Thoracic aorta (tissue), 2 donors: ENCODE measurements around the gene KRT13. TPM values are rescaled to one million over a fixed set of nuclear protein-coding genes. Genes with fewer than 3 reads are reported as not detected.
A peak's percentile ranks its signal among the peaks of the same experiment; 100 is the strongest.

Source experiments
- ATAC-seq: fragments of 150-250 bp; one replicate; pipeline ENCODE4 v1.8.0; 2017; ENCODE audit warnings: low read depth; ENCODE audit not compliant: insufficient number of reproducible peaks, low FRiP score
- DNase-seq: peaks from one replicate; pipeline ENCODE4 v3.0.0-alpha.2; 2020; ENCODE audit warnings: low spot score
- H3K27ac ChIP-seq, 2 donors: fragments of 200-600 bp; sonication (generic); 1 replicate in 1 of 2; 2 replicates in 1 of 2; pipeline ENCODE4 v1.5.1; 2016; ENCODE audit warnings: mild to moderate bottlenecking in 2 of 2, moderate library complexity in 2 of 2
- H3K27me3 ChIP-seq: fragments of 200-600 bp; sonication (generic); replicated peaks from 2 replicates; pipeline ENCODE4 v1.6.0; 2016; ENCODE audit warnings: mild to moderate bottlenecking; ENCODE audit not compliant: insufficient read depth
- H3K36me3 ChIP-seq: fragments of 200-600 bp; sonication (generic); one replicate; pipeline ENCODE4 v1.5.1; 2016
- H3K4me1 ChIP-seq, 2 donors: fragments of 200-600 bp; sonication (generic); 1 replicate in 1 of 2; 2 replicates in 1 of 2; pipeline versions ENCODE4 v1.5.1 to v1.6.0; 2016; ENCODE audit warnings: low read depth in 2 of 2, mild to moderate bottlenecking in 1 of 2; ENCODE audit not compliant: control insufficient read depth in 1 of 2
- H3K4me3 ChIP-seq: fragments of 200-600 bp; sonication (generic); 2 replicates; pipeline ENCODE4 v1.5.1; 2016; ENCODE audit warnings: mild to moderate bottlenecking
- H3K9me3 ChIP-seq: fragments of 200-600 bp; sonication (generic); 2 replicates; pipeline ENCODE4 v1.5.1; 2016
- CTCF ChIP-seq: fragments of 200-600 bp; sonication (generic); IDR thresholded peaks from one replicate; pipeline ENCODE4 v1.5.1; 2019; ENCODE audit warnings: antibody characterized with exemption
- total RNA-seq, 2 donors: library from RNA; depleted of rRNA; stranded (reverse); fragments of >200 nt; gene quantifications; one replicate each; pipeline versions ENCODE4 v1.1.0 to v1.2.3, GENCODE V29; 2016

KRT13 gene
- total RNA-seq, 2 donors from 2014 or later: 1.4 TPM; not detected in 1

GRCh38 chr17:41496803-41497484, 8.5 kb downstream of the KRT13 start:
- ATAC-seq: no peak
- Histone ChIP-seq H3K27ac (no peak overlapping the region), H3K9me3 (no peaks in the 10 kb centered on the region), H3K36me3 (no peaks in the 10 kb centered on the region), H3K27me3 (no peaks in the 10 kb centered on the region), H3K4me1 (peaks cover 5 to 9% of the 10 kb centered on the region in 2 donors), H3K4me3 (no peak overlapping the region)
- DNase-seq: no peak
- peak; percentile 29 for TF ChIP-seq CTCF

GRCh38 chr17:41494524-41494923, 10.9 kb downstream of the KRT13 start:
- H3K27me3 ChIP-seq: no peaks in the 10 kb centered on the region
- no peak overlapping the region for H3K4me3 ChIP-seq
- H3K9me3 ChIP-seq: no peaks in the 10 kb centered on the region
- DNase-seq (no peak), ATAC-seq (no peak)
- TF ChIP-seq CTCF: no peak
- H3K27ac ChIP-seq: no peak overlapping the region
- H3K36me3 ChIP-seq: no peaks in the 10 kb centered on the region
- H3K4me1 ChIP-seq: peaks cover 5 to 9% of the 10 kb centered on the region in 2 donors

- Histone ChIP-seq H3K27me3 (no peaks in the 10 kb centered on the region), H3K4me1 (peaks cover 5 to 9% of the 10 kb centered on the region in 2 donors), H3K27ac (no peak overlapping the region), H3K4me3 (no peak overlapping the region), H3K36me3 (no peaks in the 10 kb centered on the region), H3K9me3 (no peaks in the 10 kb centered on the region)
- no peak for ATAC-seq
- DNase-seq: no peak
- no peak for TF ChIP-seq CTCF
Observed at GRCh38 chr17:41492771-41493170, 12.6 kb downstream of the KRT13 start.

- ATAC-seq (no peak), DNase-seq (no peak)
- Histone ChIP-seq H3K36me3 (no peaks in the 10 kb centered on the region), H3K27ac (no peak overlapping the region), H3K9me3 (no peaks in the 10 kb centered on the region), H3K27me3 (no peaks in the 10 kb centered on the region), H3K4me1 (peaks cover 5 to 9% of the 10 kb centered on the region in 2 donors), H3K4me3 (no peak overlapping the region)
- TF ChIP-seq CTCF: no peak
Observed at GRCh38 chr17:41492351-41492750, 13.1 kb downstream of the KRT13 start.

- H3K4me3 ChIP-seq: no peak overlapping the region
- peaks cover 5 to 9% of the 10 kb centered on the region in 2 donors for H3K4me1 ChIP-seq
- DNase-seq (no peak), ATAC-seq (no peak)
- H3K36me3 ChIP-seq: no peaks in the 10 kb centered on the region
- TF ChIP-seq CTCF: no peak
- H3K9me3 ChIP-seq: no peaks in the 10 kb centered on the region
- no peaks in the 10 kb centered on the region for H3K27me3 ChIP-seq
- H3K27ac ChIP-seq: no peak overlapping the region
Observed at GRCh38 chr17:41491476-41491875, 13.9 kb downstream of the KRT13 start.
